OCI-LY7 (cell line): ENCODE results near the gene ULK4. TPM values are rescaled to one million over a fixed set of nuclear protein-coding genes. Genes with fewer than 3 reads are reported as not detected.

Source experiments
- BruUV-seq: library from RNA; stranded (reverse); fragments of 400-500 nt; replicated peaks from 2 replicates; lab custom pipeline; 2021; lab: Mats Ljungman, UMichigan
- CTCF ChIA-PET: fragments of 300-600 bp; sonication (Branson Sonifier 250); formaldehyde crosslinking; loops from one replicate; lab custom pipeline; 2022; ENCODE audit warnings: antibody characterized with exemption; ENCODE audit not compliant: unreplicated experiment; lab: Charles Lee
- POLR2A ChIA-PET: fragments of 300-600 bp; sonication (Branson Sonifier 250); formaldehyde crosslinking; loops from one replicate; lab custom pipeline; 2022; ENCODE audit warnings: antibody characterized with exemption; lab: Charles Lee
- DNase-seq: peaks from one replicate; pipeline ENCODE4 v3.0.0-alpha.2; 2015; ENCODE audit warnings: low spot score
- H2AFZ ChIP-seq: fragments of 200-600 bp; sonication (generic), shearing (Covaris generic); 2 replicates; pipeline ENCODE4 v1.6.1; 2014; ENCODE audit warnings: mild to moderate bottlenecking, antibody characterized with exemption, low read length, moderate library complexity
- H3K27ac ChIP-seq: fragments of 200-600 bp; sonication (generic); 2 replicates; pipeline ENCODE4 v1.5.1; 2014; ENCODE audit warnings: mixed run types, low read depth, mild to moderate bottlenecking, moderate library complexity, low read length, inconsistent platforms; ENCODE audit not compliant: poor library complexity, severe bottlenecking
- H3K36me3 ChIP-seq: fragments of 200-600 bp; sonication (generic); 2 replicates; pipeline ENCODE4 v1.6.1; 2014; ENCODE audit warnings: mild to moderate bottlenecking, antibody characterized with exemption, low read length, moderate library complexity, mixed read lengths; ENCODE audit not compliant: insufficient read depth
- H3K4me1 ChIP-seq: fragments of 200-600 bp; sonication (generic); 2 replicates; pipeline ENCODE4 v1.5.1; 2014; ENCODE audit warnings: mild to moderate bottlenecking, low read length; ENCODE audit not compliant: insufficient read depth, poor library complexity, severe bottlenecking
- H3K4me2 ChIP-seq: fragments of 200-600 bp; sonication (generic); 2 replicates; pipeline ENCODE4 v1.6.1; 2014; ENCODE audit warnings: mild to moderate bottlenecking, low read length
- H3K4me3 ChIP-seq: fragments of 200-600 bp; sonication (generic); 2 replicates; pipeline ENCODE4 v1.5.1; 2014; ENCODE audit warnings: mild to moderate bottlenecking, low read depth, low read length; ENCODE audit not compliant: poor library complexity, severe bottlenecking
- H3K79me2 ChIP-seq: fragments of 200-600 bp; sonication (generic); 2 replicates; pipeline ENCODE4 v1.6.1; 2016; ENCODE audit warnings: low read depth, mild to moderate bottlenecking, low read length, moderate library complexity, mixed read lengths; ENCODE audit not compliant: insufficient read depth
- H3K9me2 ChIP-seq: fragments of 200-600 bp; sonication (generic); 2 replicates; pipeline ENCODE4 v1.6.1; 2016; ENCODE audit warnings: mild to moderate bottlenecking, low read length, mixed read lengths; ENCODE audit not compliant: insufficient read depth
- H3K9me3 ChIP-seq: fragments of 200-600 bp; sonication (generic); 2 replicates; pipeline ENCODE4 v1.6.1; 2014; ENCODE audit warnings: mild to moderate bottlenecking, mixed run types, low read length, mixed read lengths
- H4K20me1 ChIP-seq: fragments of 200-600 bp; sonication (generic); 2 replicates; pipeline ENCODE4 v1.6.1; 2014; ENCODE audit warnings: mild to moderate bottlenecking, antibody characterized with exemption, low read length, moderate library complexity, mixed read lengths; ENCODE audit not compliant: insufficient read depth
- CTCF ChIP-seq: fragments of 200-600 bp; sonication (generic); conservative IDR thresholded peaks from 2 replicates; pipeline ENCODE4 v1.5.1; 2014; ENCODE audit warnings: mild to moderate bottlenecking, antibody characterized with exemption, low read length, moderate library complexity, mixed read lengths
- EZH2phosphoT487 ChIP-seq: fragments of 200-600 bp; sonication (generic); IDR thresholded peaks from 2 replicates; pipeline ENCODE4 v1.6.1; 2018; ENCODE audit warnings: low read depth, borderline replicate concordance, mild to moderate bottlenecking, mixed run types, antibody characterized with exemption, low read length, moderate library complexity, mixed read lengths
- intact Hi-C: fragments of 100-400 bp; cut with micrococcal nuclease; formaldehyde crosslinking; loops from one replicate; pipeline ENCODE4 v1.10.0; 2022; ENCODE audit not compliant: unreplicated experiment
- total RNA-seq, 2 experiments: library from RNA; depleted of rRNA in 1 of 2; stranded (reverse); fragments of >200 nt in 1 of 2; shearing (Covaris generic) in 1 of 2; gene quantifications; 2 replicates each; pipeline ENCODE4 v1.2.3, GENCODE V29; 2014 to 2022

The ULK4 gene
- total RNA-seq, 2 experiments from 2014 or later, result 18.9 to 21.0 TPM

- no peaks in the 10 kb centered on the region for H4K20me1 ChIP-seq
- peaks cover 2% of the 10 kb centered on the region for H3K4me1 ChIP-seq
- H3K9me2 ChIP-seq, result no peaks in the 10 kb centered on the region
- peak; percentile 21 for DNase-seq
- H3K9me3 ChIP-seq, result no peaks in the 10 kb centered on the region
- H3K79me2 ChIP-seq, result no peaks in the 10 kb centered on the region
- intact Hi-C loops, result loop anchor here (5.0 to 10.0 kb wide), 2 partner anchors 58 to 166 kb away; no protein-coding TSS in a partner anchor
- BruUV-seq, result no TSS peak
- no peak overlapping the region for H2AFZ ChIP-seq
- no peak for TF ChIP-seq EZH2phosphoT487
- TF ChIP-seq CTCF, result no peak
- H3K27ac ChIP-seq, result no peak overlapping the region
- H3K4me2 ChIP-seq, result no peak overlapping the region
- H3K36me3 ChIP-seq, result no peaks in the 10 kb centered on the region
- ChIA-PET POLR2A (interaction anchor here (0.6 to 1.6 kb wide), 6 partner anchors 9 to 549 kb away, joined by 3 to 7 read pairs (median 4); no protein-coding TSS in a partner anchor), CTCF (interaction anchor here (1.0 kb wide), 1 partner anchor 9 kb away, joined by 4 read pairs; no protein-coding TSS in a partner anchor)
- no peak overlapping the region for H3K4me3 ChIP-seq
Observed at GRCh38 chr3:41580274-41580959, 381.5 kb downstream of the ULK4 start.

GRCh38 chr3:41579861-41580260 lies 382.0 kb downstream of the ULK4 start:
- Histone ChIP-seq H4K20me1 (no peaks in the 10 kb centered on the region), H2AFZ (no peak overlapping the region), H3K79me2 (no peaks in the 10 kb centered on the region), H3K4me3 (no peak overlapping the region), H3K36me3 (no peaks in the 10 kb centered on the region), H3K4me2 (no peak overlapping the region), H3K9me2 (no peaks in the 10 kb centered on the region), H3K4me1 (peaks cover 2% of the 10 kb centered on the region), H3K9me3 (no peaks in the 10 kb centered on the region), H3K27ac (no peak overlapping the region)
- TF ChIP-seq CTCF, result no peak
- TF ChIP-seq EZH2phosphoT487, result no peak
- no TSS peak for BruUV-seq
- intact Hi-C loops, result loop anchor here (5.0 to 10.0 kb wide), 2 partner anchors 58 to 165 kb away; no protein-coding TSS in a partner anchor
- ChIA-PET POLR2A (interaction anchor here (0.7 to 1.6 kb wide), 4 partner anchors 8 to 184 kb away, joined by 3 to 6 read pairs (median 4); no protein-coding TSS in a partner anchor), CTCF (interaction anchor here (1.0 kb wide), 1 partner anchor 9 kb away, joined by 4 read pairs; no protein-coding TSS in a partner anchor)
- DNase-seq, result no peak

- CTCF ChIA-PET, result no interaction called here
- no peak for TF ChIP-seq CTCF
- TF ChIP-seq EZH2phosphoT487, result no peak
- Histone ChIP-seq H3K79me2 (no peaks in the 10 kb centered on the region), H2AFZ (no peak overlapping the region), H4K20me1 (no peaks in the 10 kb centered on the region), H3K4me1 (peaks cover 2% of the 10 kb centered on the region), H3K9me2 (no peaks in the 10 kb centered on the region), H3K4me3 (no peak overlapping the region), H3K9me3 (no peaks in the 10 kb centered on the region), H3K4me2 (no peak overlapping the region), H3K27ac (no peak overlapping the region), H3K36me3 (no peaks in the 10 kb centered on the region)
- intact Hi-C loops, result no loop called here
- POLR2A ChIA-PET, result interaction anchor here (0.8 to 1.1 kb wide), 2 partner anchors 57 to 997 kb away, joined by 3 read pairs; no protein-coding TSS in a partner anchor
- no peak for DNase-seq
- BruUV-seq, result no TSS peak
Observed at GRCh38 chr3:41578798-41579197, 383.1 kb downstream of the ULK4 start.
